ENCODE results near the gene ARHGEF6.

DNA sequence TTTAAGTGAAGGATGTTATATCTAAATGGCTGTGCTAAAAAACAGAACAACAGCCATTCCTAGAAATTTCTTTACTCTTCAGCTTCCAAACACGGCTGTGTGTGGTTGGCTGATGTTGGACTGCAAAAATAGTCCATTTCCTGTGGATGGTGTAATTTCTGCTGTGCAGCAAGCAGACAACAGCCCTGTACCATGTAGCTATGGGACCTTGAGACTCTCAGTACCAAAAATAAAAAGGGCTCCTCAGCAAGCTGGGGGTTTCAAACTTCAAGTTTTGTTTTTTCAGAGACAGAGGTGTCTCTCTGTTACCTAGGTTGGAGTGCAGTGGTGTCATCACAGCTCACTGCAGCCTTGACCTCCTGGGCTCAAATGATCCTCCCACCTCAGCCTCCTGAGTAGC lies 114.6 kb downstream of the ARHGEF6 start:
- TF ChIP-seq POLR2AphosphoS5 (IDR thresholded peaks at IDR 0.05), result no peak
- TF ChIP-seq, protein P1, sequence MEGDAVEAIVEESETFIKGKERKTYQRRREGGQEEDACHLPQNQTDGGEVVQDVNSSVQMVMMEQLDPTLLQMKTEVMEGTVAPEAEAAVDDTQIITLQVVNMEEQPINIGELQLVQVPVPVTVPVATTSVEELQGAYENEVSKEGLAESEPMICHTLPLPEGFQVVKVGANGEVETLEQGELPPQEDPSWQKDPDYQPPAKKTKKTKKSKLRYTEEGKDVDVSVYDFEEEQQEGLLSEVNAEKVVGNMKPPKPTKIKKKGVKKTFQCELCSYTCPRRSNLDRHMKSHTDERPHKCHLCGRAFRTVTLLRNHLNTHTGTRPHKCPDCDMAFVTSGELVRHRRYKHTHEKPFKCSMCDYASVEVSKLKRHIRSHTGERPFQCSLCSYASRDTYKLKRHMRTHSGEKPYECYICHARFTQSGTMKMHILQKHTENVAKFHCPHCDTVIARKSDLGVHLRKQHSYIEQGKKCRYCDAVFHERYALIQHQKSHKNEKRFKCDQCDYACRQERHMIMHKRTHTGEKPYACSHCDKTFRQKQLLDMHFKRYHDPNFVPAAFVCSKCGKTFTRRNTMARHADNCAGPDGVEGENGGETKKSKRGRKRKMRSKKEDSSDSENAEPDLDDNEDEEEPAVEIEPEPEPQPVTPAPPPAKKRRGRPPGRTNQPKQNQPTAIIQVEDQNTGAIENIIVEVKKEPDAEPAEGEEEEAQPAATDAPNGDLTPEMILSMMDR (IDR thresholded peaks at IDR 0.05), result no peak
- TF ChIP-seq POLR2A (IDR thresholded peaks at IDR 0.05), result no peak

Measured in breast epithelium (tissue), 3 donors.